Neuronal stem cell (in vitro differentiated cells): Measurements from ENCODE around the gene CDH23.

Experiments used
- DNase-seq: peaks from one replicate; pipeline ENCODE4 v3.0.0-alpha.2; 2013; ENCODE audit warnings: low spot score
- H2AFZ ChIP-seq: one replicate; pipeline ENCODE4 v1.6.1; 2013; ENCODE audit warnings: mild to moderate bottlenecking, low read length, inconsistent platforms
- H2AK5ac ChIP-seq: 2 replicates; pipeline ENCODE4 v1.6.1; 2013; ENCODE audit warnings: low read depth, mild to moderate bottlenecking, inconsistent platforms, low read length, moderate library complexity, mixed read lengths
- H2BK120ac ChIP-seq: 2 replicates; pipeline ENCODE4 v1.6.1; 2013; ENCODE audit warnings: low read depth, mild to moderate bottlenecking, inconsistent platforms, low read length, moderate library complexity, mixed read lengths
- H2BK12ac ChIP-seq: one replicate; pipeline ENCODE4 v1.6.1; 2013; ENCODE audit warnings: low read length, inconsistent platforms
- H2BK15ac ChIP-seq: 2 replicates; pipeline ENCODE4 v1.6.1; 2013; ENCODE audit warnings: mild to moderate bottlenecking, low read length, inconsistent platforms, mixed read lengths
- H2BK5ac ChIP-seq: one replicate; pipeline ENCODE4 v1.6.1; 2013; ENCODE audit warnings: inconsistent platforms, mild to moderate bottlenecking, low read length, moderate library complexity
- H3K14ac ChIP-seq: one replicate; pipeline ENCODE4 v1.6.1; 2013; ENCODE audit warnings: low read length, inconsistent platforms
- H3K18ac ChIP-seq: 2 replicates; pipeline ENCODE4 v1.6.1; 2013; ENCODE audit warnings: low read length, inconsistent platforms
- H3K23ac ChIP-seq: 2 replicates; pipeline ENCODE4 v1.6.1; 2013; ENCODE audit warnings: low read depth, mild to moderate bottlenecking, mixed read lengths, low read length, inconsistent platforms; ENCODE audit not compliant: poor library complexity
- H3K27ac ChIP-seq: replicated peaks from 3 replicates; pipeline ENCODE4 v1.5.1; 2013; ENCODE audit warnings: low read length, inconsistent platforms
- H3K27me3 ChIP-seq, 3 experiments: 2 replicates each; pipeline ENCODE4 v1.6.1; 2013; ENCODE audit warnings: low read length in 3 of 3, mild to moderate bottlenecking in 2 of 3, inconsistent platforms in 1 of 3, low read depth in 1 of 3, mixed read lengths in 1 of 3, moderate library complexity in 1 of 3; ENCODE audit not compliant: control insufficient read depth in 3 of 3, insufficient read depth in 3 of 3
- H3K36me3 ChIP-seq, 2 donors: replicated peaks in 1 of 2; 2 replicates each; pipeline ENCODE4 v1.6.1; 2013; ENCODE audit warnings: low read length in 2 of 2; ENCODE audit not compliant: control insufficient read depth in 2 of 2, insufficient read depth in 2 of 2
- H3K4ac ChIP-seq: 2 replicates; pipeline ENCODE4 v1.6.1; 2013; ENCODE audit warnings: inconsistent platforms, mild to moderate bottlenecking, low read length, moderate library complexity
- H3K4me1 ChIP-seq, 2 donors: 1 replicate in 1 of 2; 2 replicates in 1 of 2; pipeline ENCODE4 v1.6.1; 2013; ENCODE audit warnings: low read length in 2 of 2, low read depth in 1 of 2; ENCODE audit not compliant: control insufficient read depth in 2 of 2, insufficient read depth in 1 of 2
- H3K4me2 ChIP-seq: one replicate; pipeline ENCODE4 v1.6.1; 2013; ENCODE audit warnings: mild to moderate bottlenecking, low read length, inconsistent platforms; ENCODE audit not compliant: insufficient read depth, poor library complexity, severe bottlenecking
- H3K4me3 ChIP-seq, 2 donors: 2 replicates each; pipeline ENCODE4 v1.5.1; 2013; ENCODE audit warnings: low read length in 2 of 2, mild to moderate bottlenecking in 2 of 2, inconsistent platforms in 1 of 2, moderate library complexity in 1 of 2
- H3K79me1 ChIP-seq: one replicate; pipeline ENCODE4 v1.6.1; 2013; ENCODE audit warnings: low read depth, mild to moderate bottlenecking, inconsistent platforms, low read length, moderate library complexity
- H3K9ac ChIP-seq: one replicate; pipeline ENCODE4 v1.6.1; 2013; ENCODE audit warnings: mild to moderate bottlenecking, low read depth, low read length, inconsistent platforms; ENCODE audit not compliant: poor library complexity
- H3K9me3 ChIP-seq, 2 donors: replicated peaks in 1 of 2; 2 replicates each; pipeline versions ENCODE3 to v1.6.1; 2013; ENCODE audit warnings: low read length in 2 of 2, mild to moderate bottlenecking in 2 of 2, inconsistent platforms in 1 of 2, low read depth in 1 of 2, mixed read lengths in 1 of 2, moderate library complexity in 1 of 2; ENCODE audit not compliant: control insufficient read depth in 2 of 2, insufficient read depth in 1 of 2
- H4K8ac ChIP-seq: one replicate; pipeline ENCODE4 v1.6.1; 2013; ENCODE audit warnings: low read depth, mild to moderate bottlenecking, inconsistent platforms, low read length, moderate library complexity
- H4K91ac ChIP-seq: one replicate; pipeline ENCODE4 v1.6.1; 2013; ENCODE audit warnings: low read length, low read depth, mild to moderate bottlenecking, inconsistent platforms; ENCODE audit not compliant: poor library complexity
- WGBS, 2 donors: extraction: QIAGEN DNeasy Blood & Tissue Kit; methylation state at CpG; one replicate each; pipeline ENCODE4 v1.1.7; 2013; ENCODE audit warnings: missing lambda C conversion rate in 2 of 2, mixed read lengths in 1 of 2; ENCODE audit not compliant: insufficient read length in 2 of 2, insufficient replicate concordance in 1 of 2; ENCODE audit errors: extremely low coverage in 2 of 2; 5-methylcytosine and 5-hydroxymethylcytosine counted together

The CDH23 gene

GRCh38 chr10:71459513-71459912, 62.8 kb downstream of the CDH23 start:
- no peak overlapping the region for H2BK15ac ChIP-seq
- H3K4me1 ChIP-seq: no peaks in the 10 kb centered on the region
- H3K4me2 ChIP-seq: no peak overlapping the region
- H2BK120ac ChIP-seq: no peak overlapping the region
- no peak overlapping the region for H2BK12ac ChIP-seq
- no peaks in the 10 kb centered on the region for H3K79me1 ChIP-seq
- no peak overlapping the region for H4K91ac ChIP-seq
- no peak overlapping the region for H3K4ac ChIP-seq
- no CpG with 5 or more reads among the region's 5 CpGs for WGBS, 2 donors
- H3K18ac ChIP-seq: no peak overlapping the region
- H3K36me3 ChIP-seq: no peaks in the 10 kb centered on the region
- H3K27me3 ChIP-seq: peaks cover 0 to 5% (median 0%) of the 10 kb centered on the region in 3 experiments
- no peak overlapping the region for H2AFZ ChIP-seq
- H3K9me3 ChIP-seq: no peaks in the 10 kb centered on the region
- no peak overlapping the region for H2BK5ac ChIP-seq
- H3K27ac ChIP-seq: no peak overlapping the region
- H3K4me3 ChIP-seq: no peak overlapping the region
- DNase-seq: no peak
- H3K14ac ChIP-seq: no peak overlapping the region
- H4K8ac ChIP-seq: no peak overlapping the region
- H2AK5ac ChIP-seq: no peak overlapping the region
- peak overlapping the region; percentile 25 for H3K9ac ChIP-seq
- H3K23ac ChIP-seq: no peak overlapping the region

- Histone ChIP-seq H2AK5ac (no peak overlapping the region), H3K4me3 (no peak overlapping the region), H3K18ac (peak overlapping the region; percentile 16), H3K79me1 (no peaks in the 10 kb centered on the region), H3K23ac (no peak overlapping the region), H3K36me3 (no peaks in the 10 kb centered on the region), H3K4ac (no peak overlapping the region), H3K14ac (no peak overlapping the region), H4K8ac (no peak overlapping the region), H2BK15ac (peak overlapping the region; percentile 31), H2BK5ac (no peak overlapping the region), H3K27ac (no peak overlapping the region), H3K4me2 (no peak overlapping the region), H2BK12ac (no peak overlapping the region), H2AFZ (no peak overlapping the region), H4K91ac (no peak overlapping the region), H3K27me3 (peaks cover 0 to 5% (median 0%) of the 10 kb centered on the region in 3 experiments), H3K4me1 (no peaks in the 10 kb centered on the region), H3K9ac (no peak overlapping the region), H3K9me3 (no peaks in the 10 kb centered on the region), H2BK120ac (no peak overlapping the region)
- no CpG with 5 or more reads among the region's 9 CpGs for WGBS, 2 donors
- no peak for DNase-seq
Measured at GRCh38 chr10:71460615-71461014, 63.9 kb downstream of the CDH23 start.

GRCh38 chr10:71461457-71461856, 64.7 kb downstream of the CDH23 start:
- no peak overlapping the region for H2AK5ac ChIP-seq
- no peak overlapping the region for H2BK15ac ChIP-seq
- no peak overlapping the region for H4K91ac ChIP-seq
- H3K14ac ChIP-seq: no peak overlapping the region
- no peak overlapping the region for H3K4ac ChIP-seq
- no peak overlapping the region for H2AFZ ChIP-seq
- H3K4me1 ChIP-seq: no peaks in the 10 kb centered on the region
- H3K18ac ChIP-seq: peak overlapping the region; percentile 18
- no peak overlapping the region for H3K27ac ChIP-seq
- peaks cover 0 to 3% of the 10 kb centered on the region in 2 donors for H3K9me3 ChIP-seq
- no peaks in the 10 kb centered on the region for H3K79me1 ChIP-seq
- WGBS, 2 donors: no CpG with 5 or more reads among the region's 13 CpGs
- no peak overlapping the region for H2BK12ac ChIP-seq
- H3K27me3 ChIP-seq: peaks cover 0 to 5% (median 0%) of the 10 kb centered on the region in 3 experiments
- no peaks in the 10 kb centered on the region for H3K36me3 ChIP-seq
- no peak overlapping the region for H3K4me3 ChIP-seq
- H3K4me2 ChIP-seq: no peak overlapping the region
- H3K9ac ChIP-seq: peak overlapping the region; percentile 72
- no peak overlapping the region for H4K8ac ChIP-seq
- H3K23ac ChIP-seq: no peak overlapping the region
- no peak for DNase-seq
- H2BK5ac ChIP-seq: peak overlapping the region; percentile 20
- no peak overlapping the region for H2BK120ac ChIP-seq

GRCh38 chr10:71462062-71462935, 65.6 kb downstream of the CDH23 start:
- no CpG with 5 or more reads among the region's 19 CpGs for WGBS, 2 donors
- Histone ChIP-seq H3K27me3 (peaks cover 0 to under 1% (median 0%) of the 10 kb centered on the region in 3 experiments), H3K4ac (no peak overlapping the region)

More at GRCh38 chr10:71462062-71462935, 65.6 kb downstream of the CDH23 start:
- Histone ChIP-seq H4K8ac (no peak overlapping the region), H3K79me1 (no peaks in the 10 kb centered on the region), H4K91ac (no peak overlapping the region), H3K14ac (no peak overlapping the region), H3K4me3 (no peak overlapping the region), H3K36me3 (no peaks in the 10 kb centered on the region), H2BK5ac (no peak overlapping the region), H3K4me2 (no peak overlapping the region), H3K9me3 (peaks cover 0 to 3% of the 10 kb centered on the region in 2 donors), H2BK120ac (no peak overlapping the region), H2AK5ac (no peak overlapping the region), H2BK15ac (no peak overlapping the region), H3K9ac (no peak overlapping the region), H3K4me1 (no peaks in the 10 kb centered on the region), H2BK12ac (no peak overlapping the region), H2AFZ (no peak overlapping the region), H3K27ac (no peak overlapping the region), H3K18ac (peak overlapping the region; percentile 30), H3K23ac (no peak overlapping the region)
- no peak for DNase-seq
